Measurements from ENCODE around the gene LGALS9C.
"Not testable (repeated sequence)": the region's sequence is repeated elsewhere in the genome, so short reads cannot be mapped to it uniquely, and the experiment has no call there.

Gene LGALS9C

DNA sequence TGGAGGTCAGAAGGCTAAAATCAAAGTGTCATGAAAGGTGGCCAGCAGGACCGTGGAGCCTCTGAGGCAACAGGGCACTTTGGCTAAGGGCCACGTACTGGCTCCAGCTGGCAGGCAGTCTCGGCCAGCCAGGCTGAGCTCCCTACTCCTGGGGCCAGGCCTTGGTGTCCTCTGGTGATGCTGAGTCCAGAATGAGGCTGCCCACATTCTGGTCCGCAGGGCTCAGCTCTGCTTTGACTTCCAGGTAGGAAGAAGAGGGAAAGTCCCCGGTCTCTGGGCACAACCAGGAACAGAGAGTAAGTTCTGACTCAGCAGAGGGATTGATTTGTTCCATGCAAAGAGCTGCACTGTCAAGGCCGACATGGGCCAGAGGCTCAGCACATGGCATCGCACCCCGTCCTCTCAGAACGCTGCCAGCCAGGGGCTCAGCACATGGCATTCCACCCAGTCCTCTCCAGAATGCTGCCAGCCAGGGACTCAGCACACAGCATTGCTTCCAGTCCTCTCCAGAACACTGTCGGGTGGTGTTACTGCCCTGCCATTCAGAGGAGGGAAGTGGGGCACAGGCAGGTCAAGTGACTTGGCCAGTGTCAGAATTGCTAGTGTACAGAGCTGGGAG is 2.5 kb downstream of the LGALS9C start:
- not testable (repeated sequence) for DNase-seq

DNA sequence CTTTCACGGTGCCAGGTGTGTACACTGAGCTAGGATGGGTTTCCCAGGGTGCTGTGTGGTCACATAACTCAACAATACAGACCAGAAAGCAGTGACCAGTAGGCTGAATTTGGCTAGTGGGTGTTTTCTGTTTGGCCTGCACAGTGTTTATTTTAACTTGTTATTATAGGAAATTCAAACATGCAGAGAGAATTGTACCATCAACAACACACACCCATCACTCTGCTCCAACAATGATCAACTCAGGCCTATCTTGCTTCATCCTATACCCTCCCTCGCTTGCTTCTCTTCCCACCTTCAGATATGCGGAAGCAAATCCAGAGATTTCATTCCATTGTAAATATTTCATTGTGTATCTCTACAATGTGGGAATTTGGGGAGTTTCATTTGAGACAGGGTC is 5.2 kb downstream of the LGALS9C start:
- not testable (repeated sequence) for DNase-seq

DNA sequence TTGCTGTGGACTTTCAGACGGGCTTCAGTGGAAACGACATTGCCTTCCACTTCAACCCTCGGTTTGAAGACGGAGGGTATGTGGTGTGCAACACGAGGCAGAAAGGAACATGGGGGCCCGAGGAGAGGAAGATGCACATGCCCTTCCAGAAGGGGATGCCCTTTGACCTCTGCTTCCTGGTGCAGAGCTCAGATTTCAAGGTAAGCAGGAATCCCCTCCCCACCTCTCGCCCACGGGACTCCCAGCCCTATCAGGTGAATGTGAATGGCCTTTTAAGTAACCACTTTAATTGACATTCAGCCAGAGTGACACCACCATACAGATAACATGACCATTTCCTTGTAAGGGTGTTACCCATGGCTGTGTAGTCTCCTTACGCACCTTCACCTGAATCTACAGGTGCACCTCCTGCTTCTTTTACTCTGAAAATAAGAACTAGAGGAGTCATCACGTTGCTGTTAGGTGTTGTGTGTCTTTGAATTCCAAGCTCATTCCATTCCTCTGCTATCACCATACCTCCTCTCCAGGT is 9.4 kb downstream of the LGALS9C start:
- DNase-seq, result not testable (repeated sequence)

DNA sequence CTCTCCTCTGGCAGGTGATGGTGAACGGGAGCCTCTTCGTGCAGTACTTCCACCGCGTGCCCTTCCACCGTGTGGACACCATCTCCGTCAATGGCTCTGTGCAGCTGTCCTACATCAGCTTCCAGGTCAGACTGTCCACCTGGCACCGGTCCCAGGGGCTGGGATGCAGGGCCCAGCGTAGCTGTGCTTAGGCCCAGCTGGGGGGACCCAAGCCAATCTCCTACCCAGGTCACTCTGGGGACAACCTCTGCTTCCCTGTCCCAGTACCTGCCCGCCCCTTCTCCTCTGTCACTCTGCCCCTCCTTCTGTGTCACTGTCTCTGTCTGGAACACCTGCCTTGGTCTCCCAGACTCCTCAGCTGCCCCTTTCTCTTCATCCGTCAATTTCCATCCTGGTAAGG is 11.0 kb downstream of the LGALS9C start:
- not testable (repeated sequence) for DNase-seq

DNA sequence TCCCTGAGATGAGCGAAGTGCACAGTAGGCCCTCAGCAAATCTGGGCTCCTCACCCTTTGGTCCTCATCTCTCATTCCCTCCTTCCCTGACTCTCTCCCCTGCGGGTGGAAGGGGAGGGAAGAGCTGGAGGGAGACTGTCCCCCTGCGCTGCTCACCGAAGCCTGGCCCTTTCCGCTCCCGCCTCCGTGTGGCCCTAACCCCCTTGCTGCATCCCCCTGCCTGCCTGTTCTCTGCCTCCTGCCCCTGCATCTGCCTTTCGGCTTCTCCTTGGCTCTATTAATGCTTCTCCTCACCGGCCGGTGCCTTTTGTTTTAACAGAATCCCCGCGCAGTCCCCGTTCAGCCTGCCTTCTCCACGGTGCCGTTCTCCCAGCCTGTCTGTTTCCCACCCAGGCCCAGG is 12.0 kb downstream of the LGALS9C start:
- not testable (repeated sequence) for DNase-seq

DNA sequence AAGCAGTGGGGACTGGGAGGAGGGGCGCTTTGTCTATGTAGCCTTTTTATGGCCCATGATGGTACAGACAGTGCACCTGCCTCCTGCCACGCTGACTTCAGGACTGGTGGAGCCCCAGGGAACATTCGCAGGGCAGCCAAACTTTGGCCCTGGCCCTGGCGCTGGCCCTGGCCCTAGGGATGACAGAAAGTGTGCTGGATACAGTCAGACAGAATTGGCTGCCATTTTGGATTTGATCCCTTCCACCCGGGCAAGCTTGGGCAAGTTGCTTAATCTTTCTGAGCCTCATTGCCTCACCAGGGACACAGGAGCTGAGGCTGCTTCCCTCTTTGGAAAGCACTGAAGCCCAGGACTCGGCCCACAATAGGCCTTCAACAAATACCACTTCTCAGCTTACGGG is 13.4 kb downstream of the LGALS9C start:
- DNase-seq, result not testable (repeated sequence)

DNA sequence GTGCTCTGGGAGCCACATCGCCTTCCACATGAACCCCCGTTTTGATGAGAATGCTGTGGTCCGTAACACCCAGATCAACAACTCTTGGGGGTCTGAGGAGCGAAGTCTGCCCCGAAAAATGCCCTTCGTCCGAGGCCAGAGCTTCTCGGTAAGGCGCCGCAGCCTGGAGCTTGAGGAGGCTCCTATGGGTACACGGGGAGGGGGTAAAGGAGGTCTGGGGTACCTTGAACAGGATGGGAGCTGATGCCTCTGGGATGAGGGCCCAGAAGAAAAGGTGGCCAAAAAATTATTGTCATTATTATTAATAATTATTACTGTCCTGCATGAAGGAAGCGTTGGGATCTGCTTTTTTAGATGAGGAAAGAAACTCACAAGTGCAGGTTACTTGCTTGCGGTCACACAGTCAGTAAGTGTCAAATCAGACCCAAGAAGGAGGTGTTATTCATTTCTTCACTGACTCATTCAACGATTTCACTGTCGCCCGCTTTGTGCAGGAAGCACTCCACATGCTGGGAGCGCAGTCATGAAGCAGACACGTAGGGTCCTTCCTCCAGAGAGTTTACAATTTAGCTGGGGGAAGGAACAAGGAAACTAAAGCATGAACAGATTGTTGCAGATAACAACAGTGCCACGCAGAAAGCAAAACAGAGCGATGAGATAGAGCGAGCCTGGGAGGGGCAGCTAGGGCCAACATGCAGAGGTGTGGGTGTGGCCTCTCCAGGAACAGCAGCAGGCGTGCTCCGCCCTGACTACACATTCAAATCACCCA is 16.3 kb downstream of the LGALS9C start:
- DNase-seq, result not testable (repeated sequence)

GRCh38 chr17:18494250-18494768 is 17.7 kb downstream of the LGALS9C start:
- DNase-seq, result not testable (repeated sequence)

DNA sequence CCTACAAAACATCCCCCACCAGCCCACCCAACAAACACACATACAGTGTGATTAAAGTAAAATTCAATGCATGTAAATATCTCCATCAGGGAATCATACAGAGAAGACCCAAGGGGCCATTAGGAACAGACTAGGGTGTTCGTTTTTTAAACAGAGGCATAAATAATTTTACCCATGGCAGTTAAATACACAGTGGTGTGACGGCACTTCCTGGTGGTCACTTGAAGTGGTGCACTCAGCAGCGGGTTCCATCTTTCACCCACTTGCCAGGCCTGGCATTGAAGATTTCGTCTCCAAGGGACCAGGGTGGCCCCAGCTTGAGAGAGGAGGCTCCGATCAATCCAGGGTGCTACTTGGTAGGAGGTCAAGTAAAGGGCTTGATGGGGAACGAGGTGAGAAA is 20.5 kb downstream of the LGALS9C start:
- not testable (repeated sequence) for DNase-seq

DNA sequence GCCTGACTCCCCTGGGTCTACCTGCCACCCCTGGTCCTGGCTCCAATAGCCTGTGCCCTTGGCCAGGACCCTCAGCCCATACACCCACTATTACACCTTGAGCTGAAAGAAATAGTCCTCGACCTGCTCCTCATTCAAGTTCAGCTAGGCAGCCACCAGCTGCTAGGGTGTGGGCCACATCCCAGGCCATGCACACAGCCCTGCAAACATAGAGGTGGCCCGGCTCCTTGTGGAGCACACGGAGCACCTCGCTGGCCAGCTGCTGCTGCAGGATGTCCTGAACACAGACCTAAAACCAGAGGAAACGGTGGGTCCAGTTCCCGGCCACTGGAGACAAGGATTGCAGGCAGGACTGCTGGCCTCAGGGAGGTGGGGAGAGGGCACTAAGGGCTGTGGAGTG is 22.5 kb downstream of the LGALS9C start:
- not testable (repeated sequence) for DNase-seq

GRCh38 chr17:18499756-18500155 is 23.2 kb downstream of the LGALS9C start:
- not testable (repeated sequence) for DNase-seq

GRCh38 chr17:18500281-18500680 is 23.7 kb downstream of the LGALS9C start:
- DNase-seq, result not testable (repeated sequence)

- not testable (repeated sequence) for DNase-seq
Observed at GRCh38 chr17:18500816-18501215, 24.2 kb downstream of the LGALS9C start.

GRCh38 chr17:18503221-18503620 is 26.6 kb downstream of the LGALS9C start:
- not testable (repeated sequence) for DNase-seq

DNA sequence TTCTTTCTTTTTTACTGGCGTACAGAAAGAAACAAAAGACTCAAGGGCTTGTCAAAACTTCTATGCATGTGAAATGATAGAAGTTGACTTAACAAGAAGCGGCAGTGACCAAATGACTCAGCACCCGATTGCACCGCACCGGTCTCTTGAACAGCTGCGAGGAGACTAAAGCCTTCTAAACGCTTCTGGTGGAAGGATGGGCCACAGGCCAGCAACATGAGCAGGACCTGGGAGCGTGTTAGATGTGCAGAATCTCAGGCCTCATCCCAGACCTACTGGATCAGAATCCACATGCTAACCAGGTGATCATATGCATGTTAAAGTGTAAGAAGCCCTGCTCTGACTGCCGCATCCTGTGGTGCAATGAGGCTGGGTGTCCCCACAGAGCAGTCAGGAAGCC is 31.1 kb downstream of the LGALS9C start:
- DNase-seq, result not testable (repeated sequence)

- not testable (repeated sequence) for DNase-seq
Observed at GRCh38 chr17:18508667-18509066, 32.1 kb downstream of the LGALS9C start.

- DNase-seq, result not testable (repeated sequence)
Observed at GRCh38 chr17:18521100-18521499, 44.5 kb downstream of the LGALS9C start.

GRCh38 chr17:18525015-18525414 is 48.4 kb downstream of the LGALS9C start:
- DNase-seq, result not testable (repeated sequence)

- DNase-seq, result not testable (repeated sequence)
Observed at GRCh38 chr17:18526168-18526800, 49.7 kb downstream of the LGALS9C start.

- DNase-seq, result not testable (repeated sequence)
Observed at GRCh38 chr17:18527354-18527753, 50.8 kb downstream of the LGALS9C start.

DNA sequence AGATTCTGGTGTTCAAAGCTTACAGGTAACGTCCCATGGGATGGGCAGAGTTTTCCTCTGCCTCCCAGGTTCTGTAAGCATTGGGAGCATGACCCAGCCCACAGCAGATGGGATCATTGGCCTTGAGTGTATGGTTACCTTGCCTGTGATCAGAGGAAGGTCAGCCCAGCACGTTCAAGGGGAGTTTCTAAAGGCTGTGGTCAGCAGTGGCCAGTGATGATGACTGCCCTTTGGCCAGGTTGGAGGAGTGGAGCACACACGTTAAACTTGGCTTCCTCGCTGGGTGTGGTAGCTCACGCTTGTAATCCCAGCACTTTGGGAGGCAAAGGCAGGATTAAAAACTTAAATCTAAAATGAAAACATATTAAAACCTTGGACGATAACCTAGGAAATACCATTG is 51.8 kb downstream of the LGALS9C start:
- DNase-seq, result not testable (repeated sequence)

- DNase-seq, result not testable (repeated sequence)
Observed at GRCh38 chr17:18528899-18529500, 52.4 kb downstream of the LGALS9C start.

DNA sequence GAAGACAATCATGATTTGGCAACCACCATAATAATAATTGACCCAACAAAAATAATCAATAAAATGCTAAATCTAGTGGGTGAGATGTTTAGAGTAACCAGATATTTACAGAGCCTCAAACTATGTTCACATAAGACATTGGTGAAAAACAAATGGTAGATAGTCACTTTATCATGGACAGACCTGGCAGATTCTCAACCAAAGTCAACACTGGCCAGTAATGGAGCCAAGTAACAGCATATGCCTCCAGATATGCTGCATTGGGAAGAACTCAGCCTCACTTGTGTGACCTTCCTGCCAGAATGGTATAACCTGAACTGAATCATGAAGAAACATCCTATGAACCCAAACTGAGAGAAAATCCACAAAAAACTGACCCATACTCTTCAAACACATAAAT is 53.8 kb downstream of the LGALS9C start:
- not testable (repeated sequence) for DNase-seq
